Lower leg skin (tissue), 4 donors: ENCODE data around the gene OFD1. TPM values are rescaled to one million over a fixed set of nuclear protein-coding genes. Genes with fewer than 3 reads are reported as not detected.

Experiments
- DNase-seq, 2 donors: peaks; one replicate each; pipeline ENCODE4 v3.0.0-alpha.2; 2019; ENCODE audit warnings: low spot score in 2 of 2
- H3K4me3 ChIP-seq: fragments of 200-600 bp; sonication (generic); 2 replicates; pipeline ENCODE4 v1.5.1; 2017; ENCODE audit warnings: mild to moderate bottlenecking, low read depth; ENCODE audit not compliant: poor library complexity, severe bottlenecking
- POLR2A ChIP-seq, 2 donors: fragments of 450-650 bp; IDR thresholded peaks; one replicate each; pipeline ENCODE4 v1.6.1; 2016 to 2017; ENCODE audit warnings: antibody characterized with exemption in 2 of 2, mild to moderate bottlenecking in 1 of 2, moderate library complexity in 1 of 2
- WGBS, 2 donors: methylation state at CpG; one replicate each; pipeline ENCODE4 v1.1.5; 2018; 5-methylcytosine and 5-hydroxymethylcytosine counted together
- intact Hi-C: fragments of 100-400 bp; cut with DNase I; formaldehyde crosslinking; loops from one replicate; pipeline ENCODE4 v1.15.0; 2023; ENCODE audit warnings: low total_unique reads
- total RNA-seq, 4 donors: library from RNA; depleted of rRNA; stranded (reverse); fragments of >200 nt; gene quantifications; one replicate each; pipeline ENCODE4 v1.1.0, GENCODE V29; 2016
- TF ChIP-seq, protein P1 (sequence below), 3 donors: fragments of 450-650 bp; IDR thresholded peaks; one replicate each; pipeline ENCODE4 v1.5.1; 2016; ENCODE audit warnings: antibody characterized with exemption in 3 of 3, mild to moderate bottlenecking in 3 of 3, moderate library complexity in 2 of 3

Gene OFD1
- total RNA-seq, 4 donors from 2014 or later, result 20.0 to 69.6 (median 27.5) TPM

- intact Hi-C loops, result no loop called here
- H3K4me3 ChIP-seq, result no peak overlapping the region
- no peak for TF ChIP-seq POLR2A (IDR thresholded peaks at IDR 0.05)
- 42 to 71% methylated on average over 7 of the region's 7 CpGs for WGBS, 2 donors
- no peak for DNase-seq
These were observed 29.7 kb downstream of the OFD1 start for GRCh38 chrX:13764281-13764680.

- intact Hi-C loops, result no loop called here
- no peak for TF ChIP-seq POLR2A (IDR thresholded peaks at IDR 0.05)
- TF ChIP-seq, protein P1, sequence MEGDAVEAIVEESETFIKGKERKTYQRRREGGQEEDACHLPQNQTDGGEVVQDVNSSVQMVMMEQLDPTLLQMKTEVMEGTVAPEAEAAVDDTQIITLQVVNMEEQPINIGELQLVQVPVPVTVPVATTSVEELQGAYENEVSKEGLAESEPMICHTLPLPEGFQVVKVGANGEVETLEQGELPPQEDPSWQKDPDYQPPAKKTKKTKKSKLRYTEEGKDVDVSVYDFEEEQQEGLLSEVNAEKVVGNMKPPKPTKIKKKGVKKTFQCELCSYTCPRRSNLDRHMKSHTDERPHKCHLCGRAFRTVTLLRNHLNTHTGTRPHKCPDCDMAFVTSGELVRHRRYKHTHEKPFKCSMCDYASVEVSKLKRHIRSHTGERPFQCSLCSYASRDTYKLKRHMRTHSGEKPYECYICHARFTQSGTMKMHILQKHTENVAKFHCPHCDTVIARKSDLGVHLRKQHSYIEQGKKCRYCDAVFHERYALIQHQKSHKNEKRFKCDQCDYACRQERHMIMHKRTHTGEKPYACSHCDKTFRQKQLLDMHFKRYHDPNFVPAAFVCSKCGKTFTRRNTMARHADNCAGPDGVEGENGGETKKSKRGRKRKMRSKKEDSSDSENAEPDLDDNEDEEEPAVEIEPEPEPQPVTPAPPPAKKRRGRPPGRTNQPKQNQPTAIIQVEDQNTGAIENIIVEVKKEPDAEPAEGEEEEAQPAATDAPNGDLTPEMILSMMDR (IDR thresholded peaks at IDR 0.05), result no peak
- no peak for DNase-seq
- no peak overlapping the region for H3K4me3 ChIP-seq
- 67 to 73% methylated on average over 6 of the region's 6 CpGs for WGBS, 2 donors
These were observed 30.2 kb downstream of the OFD1 start for GRCh38 chrX:13764765-13765164.

DNA sequence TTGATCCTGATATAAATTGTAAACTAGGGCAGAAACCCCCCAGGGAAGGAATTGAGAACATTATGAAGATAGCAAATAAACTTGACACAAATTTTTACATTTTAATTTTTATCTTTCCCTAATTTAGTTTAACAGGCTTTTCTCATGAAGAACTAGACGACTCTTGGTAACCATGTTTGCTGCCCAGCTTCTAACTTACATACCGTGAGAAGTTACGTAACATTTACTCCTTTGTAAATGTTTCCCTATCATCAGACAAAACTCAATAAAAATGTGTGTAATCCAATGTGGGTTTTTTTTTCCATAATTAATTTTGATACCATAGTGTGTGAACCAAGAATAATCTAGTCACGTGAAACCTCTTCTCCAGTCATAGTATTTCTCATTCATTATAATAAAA lies 34.4 kb downstream of the OFD1 start:
- 95% methylated on average over 4 of the region's 4 CpGs for WGBS, 2 donors
- intact Hi-C loops, result no loop called here
- no peak overlapping the region for H3K4me3 ChIP-seq
- TF ChIP-seq POLR2A (IDR thresholded peaks at IDR 0.05), result no peak
- TF ChIP-seq, protein P1 (IDR thresholded peaks at IDR 0.05), result no peak
- DNase-seq, result no peak

GRCh38 chrX:13770013-13770535 lies 35.5 kb downstream of the OFD1 start:
- 89 to 91% methylated on average over 3 of the region's 3 CpGs for WGBS, 2 donors
- H3K4me3 ChIP-seq, result no peak overlapping the region
- intact Hi-C loops, result no loop called here
- TF ChIP-seq, protein P1 (IDR thresholded peaks at IDR 0.05), result no peak
- TF ChIP-seq POLR2A (IDR thresholded peaks at IDR 0.05), result no peak
- DNase-seq, result no peak

- no peak for DNase-seq
- TF ChIP-seq, protein P1 (IDR thresholded peaks at IDR 0.05), result no peak
- TF ChIP-seq POLR2A (IDR thresholded peaks at IDR 0.05), result no peak
- intact Hi-C loops, result no loop called here
- no peak overlapping the region for H3K4me3 ChIP-seq
- 94 to 95% methylated on average over 2 of the region's 2 CpGs for WGBS, 2 donors
These were observed 40.1 kb downstream of the OFD1 start for GRCh38 chrX:13774696-13775095.

DNA sequence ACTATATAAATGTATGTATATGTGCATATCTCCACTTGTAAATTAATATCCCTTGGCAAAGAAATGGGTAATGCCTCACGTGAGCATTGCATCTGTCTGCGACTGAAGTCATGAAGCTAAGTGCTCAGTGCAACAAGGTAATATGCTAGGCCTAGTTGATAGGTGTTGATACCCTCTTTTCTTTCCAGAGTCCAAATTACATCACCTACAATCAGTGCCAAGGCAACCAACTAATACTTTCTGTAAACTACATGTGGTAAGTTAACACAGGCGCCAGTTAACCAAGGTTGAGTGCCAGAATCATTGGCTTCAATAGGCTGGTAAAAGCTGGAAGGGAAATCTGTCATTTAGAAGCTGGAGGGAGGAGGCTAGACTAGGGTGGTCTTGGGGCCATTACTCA lies 41.3 kb downstream of the OFD1 start:
- TF ChIP-seq POLR2A (IDR thresholded peaks at IDR 0.05), result no peak
- TF ChIP-seq, protein P1 (IDR thresholded peaks at IDR 0.05), result no peak
- intact Hi-C loops, result no loop called here
- 88 to 96% methylated on average over 3 of the region's 3 CpGs for WGBS, 2 donors
- H3K4me3 ChIP-seq, result no peak overlapping the region
- DNase-seq, result no peak
